A673 (cell line): ENCODE results near the gene DACT2. TPM values are rescaled to one million over a fixed set of nuclear protein-coding genes. Genes with fewer than 3 reads are reported as not detected.

Source experiments
- BruUV-seq: library from RNA; stranded (reverse); fragments of 400-500 nt; replicated peaks from 2 replicates; lab custom pipeline; 2021; lab: Mats Ljungman, UMichigan
- CTCF ChIA-PET: fragments of 300-600 bp; sonication (Branson Sonifier 250); formaldehyde crosslinking; loops from one replicate; lab custom pipeline; 2022; ENCODE audit warnings: antibody characterized with exemption; lab: Charles Lee
- POLR2A ChIA-PET: fragments of 300-600 bp; sonication (Branson Sonifier 250); formaldehyde crosslinking; loops from one replicate; lab custom pipeline; 2022; ENCODE audit warnings: antibody characterized with exemption; ENCODE audit not compliant: low non-redundant PET; lab: Charles Lee
- DNase-seq: peaks from one replicate; pipeline ENCODE4 v3.0.0-alpha.2; 2015; ENCODE audit warnings: low spot score
- H3K27ac ChIP-seq: fragments of 200-600 bp; sonication (generic); 2 replicates; pipeline ENCODE4 v1.5.1; 2016; ENCODE audit warnings: mixed run types, low read depth, mild to moderate bottlenecking, mixed read lengths, antibody characterized with exemption, low read length; ENCODE audit not compliant: poor library complexity, severe bottlenecking
- H3K27me3 ChIP-seq: fragments of 200-600 bp; sonication (generic); replicated peaks from 2 replicates; pipeline ENCODE4 v1.6.1; 2017; ENCODE audit warnings: mixed run types, low read depth, mild to moderate bottlenecking, mixed read lengths, antibody characterized with exemption, low read length; ENCODE audit not compliant: insufficient read depth, poor library complexity
- H3K36me3 ChIP-seq: fragments of 200-600 bp; sonication (generic); 2 replicates; pipeline ENCODE4 v1.6.1; 2016; ENCODE audit warnings: mixed run types, mild to moderate bottlenecking, mixed read lengths, antibody characterized with exemption, low read length; ENCODE audit not compliant: insufficient read depth, poor library complexity, severe bottlenecking
- H3K4me1 ChIP-seq: fragments of 200-600 bp; sonication (generic); 2 replicates; pipeline ENCODE4 v1.6.1; 2017; ENCODE audit warnings: mixed run types, mild to moderate bottlenecking, mixed read lengths, antibody characterized with exemption, low read length; ENCODE audit not compliant: insufficient read depth, poor library complexity, severe bottlenecking
- H3K4me3 ChIP-seq: fragments of 200-600 bp; sonication (generic); 2 replicates; pipeline ENCODE4 v1.5.1; 2016; ENCODE audit warnings: low read depth, mixed run types, mild to moderate bottlenecking, mixed read lengths, low read length; ENCODE audit not compliant: poor library complexity, severe bottlenecking
- H3K9me3 ChIP-seq: fragments of 200-600 bp; sonication (generic); 2 replicates; pipeline ENCODE4 v1.6.1; 2016; ENCODE audit warnings: mixed run types, low read depth, mild to moderate bottlenecking, mixed read lengths, antibody characterized with exemption, low read length; ENCODE audit not compliant: poor library complexity, severe bottlenecking
- EZH2 ChIP-seq: fragments of 200-600 bp; sonication (generic); IDR thresholded peaks from 2 replicates; pipeline ENCODE4 v1.6.1; 2017; ENCODE audit warnings: borderline replicate concordance, low read depth, mild to moderate bottlenecking, mixed read lengths, antibody characterized with exemption, low read length; ENCODE audit not compliant: poor library complexity, severe bottlenecking
- intact Hi-C: fragments of 100-400 bp; cut with micrococcal nuclease; formaldehyde crosslinking; loops from one replicate; pipeline ENCODE4 v1.10.0; 2022; ENCODE audit not compliant: unreplicated experiment
- total RNA-seq: library from RNA; stranded (reverse); gene quantifications from 2 replicates; pipeline ENCODE4 v1.2.3, GENCODE V29; 2021
- TF ChIP-seq, protein P1 (sequence below): fragments of 300-800, 200-600 bp; sonication (generic); conservative IDR thresholded peaks from 2 replicates; pipeline ENCODE4 v1.5.1; 2017; ENCODE audit warnings: low read depth, mild to moderate bottlenecking, antibody characterized with exemption, low read length, moderate library complexity, mixed read lengths

DACT2 gene
- total RNA-seq, 1 experiment from 2014 or later: 18.7 TPM

GRCh38 chr6:168349718-168350210 lies 30.2 kb upstream of the DACT2 start:
- H3K27ac ChIP-seq: no peak overlapping the region
- ChIA-PET POLR2A (no interaction called here), CTCF (no interaction called here)
- H3K36me3 ChIP-seq: no peaks in the 10 kb centered on the region
- no peaks in the 10 kb centered on the region for H3K9me3 ChIP-seq
- H3K4me3 ChIP-seq: no peak overlapping the region
- TF ChIP-seq, protein P1, sequence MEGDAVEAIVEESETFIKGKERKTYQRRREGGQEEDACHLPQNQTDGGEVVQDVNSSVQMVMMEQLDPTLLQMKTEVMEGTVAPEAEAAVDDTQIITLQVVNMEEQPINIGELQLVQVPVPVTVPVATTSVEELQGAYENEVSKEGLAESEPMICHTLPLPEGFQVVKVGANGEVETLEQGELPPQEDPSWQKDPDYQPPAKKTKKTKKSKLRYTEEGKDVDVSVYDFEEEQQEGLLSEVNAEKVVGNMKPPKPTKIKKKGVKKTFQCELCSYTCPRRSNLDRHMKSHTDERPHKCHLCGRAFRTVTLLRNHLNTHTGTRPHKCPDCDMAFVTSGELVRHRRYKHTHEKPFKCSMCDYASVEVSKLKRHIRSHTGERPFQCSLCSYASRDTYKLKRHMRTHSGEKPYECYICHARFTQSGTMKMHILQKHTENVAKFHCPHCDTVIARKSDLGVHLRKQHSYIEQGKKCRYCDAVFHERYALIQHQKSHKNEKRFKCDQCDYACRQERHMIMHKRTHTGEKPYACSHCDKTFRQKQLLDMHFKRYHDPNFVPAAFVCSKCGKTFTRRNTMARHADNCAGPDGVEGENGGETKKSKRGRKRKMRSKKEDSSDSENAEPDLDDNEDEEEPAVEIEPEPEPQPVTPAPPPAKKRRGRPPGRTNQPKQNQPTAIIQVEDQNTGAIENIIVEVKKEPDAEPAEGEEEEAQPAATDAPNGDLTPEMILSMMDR: no peak
- TF ChIP-seq EZH2: no peak
- intact Hi-C loops: no loop called here
- H3K4me1 ChIP-seq: no peaks in the 10 kb centered on the region
- H3K27me3 ChIP-seq: no peaks in the 10 kb centered on the region
- no TSS peak for BruUV-seq
- DNase-seq: no peak

DNA sequence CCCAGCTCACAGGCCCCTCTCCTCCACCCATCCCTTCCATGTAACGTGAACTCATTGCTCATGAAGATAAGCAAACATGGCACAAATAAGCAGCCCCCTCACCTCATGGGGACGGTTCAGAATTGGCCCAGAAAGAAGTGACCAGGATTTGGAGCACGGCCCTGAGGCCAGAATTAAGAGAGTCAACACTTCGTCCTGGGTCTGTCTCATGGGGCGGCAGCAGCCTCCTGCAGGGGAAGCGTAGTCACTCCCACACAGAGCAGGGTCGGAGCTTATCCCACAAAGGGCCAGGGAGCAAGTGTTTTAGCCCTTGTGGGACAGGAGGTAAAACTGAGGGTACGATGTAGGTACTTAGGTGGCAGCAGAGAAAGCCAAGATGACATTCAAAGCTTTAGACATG lies 28.6 kb upstream of the DACT2 start:
- Histone ChIP-seq H3K9me3 (no peaks in the 10 kb centered on the region), H3K27me3 (no peaks in the 10 kb centered on the region), H3K4me1 (no peaks in the 10 kb centered on the region), H3K27ac (no peak overlapping the region), H3K4me3 (no peak overlapping the region), H3K36me3 (no peaks in the 10 kb centered on the region)
- intact Hi-C loops: no loop called here
- TF ChIP-seq, protein P1: no peak
- TF ChIP-seq EZH2: no peak
- no peak for DNase-seq
- ChIA-PET POLR2A (no interaction called here), CTCF (no interaction called here)
- BruUV-seq: no TSS peak

GRCh38 chr6:168347615-168348014 lies 28.0 kb upstream of the DACT2 start:
- intact Hi-C loops: no loop called here
- POLR2A ChIA-PET: no interaction called here
- DNase-seq: no peak
- H3K27ac ChIP-seq: no peak overlapping the region
- no peak for TF ChIP-seq EZH2
- TF ChIP-seq, protein P1: no peak
- H3K4me3 ChIP-seq: no peak overlapping the region
- H3K27me3 ChIP-seq: no peaks in the 10 kb centered on the region
- H3K4me1 ChIP-seq: no peaks in the 10 kb centered on the region
- H3K36me3 ChIP-seq: no peaks in the 10 kb centered on the region
- no TSS peak for BruUV-seq
- CTCF ChIA-PET: no interaction called here
- H3K9me3 ChIP-seq: no peaks in the 10 kb centered on the region
